Body of pancreas (tissue), 4 donors: ENCODE data around the gene GRID2. TPM values are rescaled to one million over a fixed set of nuclear protein-coding genes. Genes with fewer than 3 reads are reported as not detected.

Source experiments
- ATAC-seq: fragments of 150-250 bp; one replicate; pipeline ENCODE4 v1.9.1; 2016
- DNase-seq, 4 donors: peaks; one replicate each; pipeline ENCODE4 v3.0.0-alpha.2; 2019
- H3K27ac ChIP-seq, 4 donors: fragments of 200-600 bp; sonication (generic); 1 replicate in 3 of 4; 2 replicates in 1 of 4; pipeline versions ENCODE4 v1.5.1 to v1.6.1; 2016 to 2019; ENCODE audit warnings: mild to moderate bottlenecking in 1 of 4, mixed read lengths in 1 of 4, moderate library complexity in 1 of 4
- H3K27me3 ChIP-seq, 2 donors: fragments of 200-600 bp; sonication (generic); one replicate each; pipeline ENCODE4 v1.6.0; 2016; ENCODE audit warnings: mild to moderate bottlenecking in 1 of 2
- H3K36me3 ChIP-seq, 2 donors: fragments of 200-600 bp; sonication (generic); replicated peaks in 1 of 2; 2 replicates each; pipeline ENCODE4 v1.5.1; 2016; ENCODE audit warnings: low read depth in 2 of 2; ENCODE audit not compliant: insufficient read depth in 1 of 2
- H3K4me1 ChIP-seq: fragments of 200-600 bp; sonication (generic); one replicate; pipeline ENCODE4 v1.6.0; 2016
- H3K4me3 ChIP-seq, 2 donors: fragments of 200-600 bp; sonication (generic); 1 replicate in 1 of 2; 2 replicates in 1 of 2; pipeline ENCODE4 v1.5.1; 2016 to 2019
- H3K9me3 ChIP-seq, 3 donors: fragments of 200-600 bp; sonication (generic); 1 replicate in 2 of 3; 2 replicates in 1 of 3; pipeline ENCODE4 v1.5.1; 2016
- CTCF ChIP-seq, 7 experiments: fragments of 450-650 bp in 4 of 7; fragments of 200-600 bp in 3 of 7; sonication (generic) in 3 of 7; IDR thresholded peaks; one replicate each; pipeline ENCODE4 v1.5.1; 2016 to 2019; ENCODE audit warnings: antibody characterized with exemption in 7 of 7
- POLR2A ChIP-seq, 3 donors: fragments of 450-650 bp; IDR thresholded peaks; one replicate each; pipeline ENCODE4 v1.6.1; 2016; ENCODE audit warnings: antibody characterized with exemption in 3 of 3, mild to moderate bottlenecking in 2 of 3
- WGBS, 2 donors: methylation state at CpG; one replicate each; pipeline ENCODE4 v1.1.5; 2017; 5-methylcytosine and 5-hydroxymethylcytosine counted together
- intact Hi-C: fragments of 100-400 bp; cut with DNase I; formaldehyde crosslinking; loops from one replicate; pipeline ENCODE4 v1.15.1; 2023
- total RNA-seq, 2 donors: library from RNA; depleted of rRNA; stranded (reverse); fragments of >200 nt; gene quantifications; one replicate each; pipeline ENCODE4 v1.1.0, GENCODE V29; 2016

The GRID2 gene
- total RNA-seq, 2 donors from 2014 or later = not detected

DNA sequence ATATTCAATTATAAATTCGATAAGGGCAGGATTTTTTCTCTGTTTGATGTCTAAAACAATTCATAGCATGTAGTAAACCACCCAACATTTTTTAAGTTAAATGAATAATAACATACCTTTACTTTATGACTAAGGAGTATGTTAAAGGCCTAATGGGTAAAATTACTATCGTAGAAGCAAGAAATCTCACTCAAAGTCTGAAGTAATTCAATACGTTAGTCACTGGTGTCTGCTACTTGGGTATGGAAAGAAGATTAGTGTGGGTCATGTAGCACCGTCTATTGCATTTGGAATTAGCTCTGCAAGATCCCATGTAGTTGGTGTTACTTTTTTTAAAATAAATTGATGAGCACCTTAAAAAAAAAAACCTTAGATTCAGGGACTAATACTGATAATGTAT, 374.5 kb downstream of the GRID2 start:
- intact Hi-C loops = no loop called here
- Histone ChIP-seq H3K36me3 (no peaks in the 10 kb centered on the region), H3K4me3 (no peak overlapping the region), H3K4me1 (no peaks in the 10 kb centered on the region), H3K27me3 (no peaks in the 10 kb centered on the region), H3K27ac (no peak overlapping the region), H3K9me3 (no peaks in the 10 kb centered on the region)
- DNase-seq = no peak
- TF ChIP-seq POLR2A (IDR thresholded peaks at IDR 0.05) (no peak), CTCF (IDR thresholded peaks at IDR 0.05) (no peak)
- 77 to 80% methylated on average over 4 of the region's 4 CpGs for WGBS, 2 donors
- no peak for ATAC-seq

DNA sequence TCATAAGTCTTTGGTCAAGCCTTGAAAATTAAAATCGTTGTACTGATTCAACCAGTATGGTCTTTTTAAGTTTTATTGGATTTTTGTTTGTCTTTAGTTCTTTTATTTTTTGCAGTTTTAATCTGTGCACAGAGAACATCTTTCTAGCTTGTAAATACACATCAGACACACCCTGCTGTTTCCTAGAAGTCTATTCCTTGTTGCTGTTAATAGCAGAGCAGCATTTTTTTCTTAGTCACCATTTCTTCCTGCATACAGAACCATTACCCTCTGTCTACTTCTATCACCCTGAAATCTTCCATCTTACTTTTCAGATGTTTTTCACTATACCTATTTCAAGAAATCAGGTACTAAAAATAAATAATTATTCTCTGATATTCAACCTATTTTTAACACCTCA, 375.4 kb downstream of the GRID2 start:
- H3K4me3 ChIP-seq = no peak overlapping the region
- no peaks in the 10 kb centered on the region for H3K9me3 ChIP-seq
- no peak for DNase-seq
- H3K36me3 ChIP-seq = no peaks in the 10 kb centered on the region
- H3K4me1 ChIP-seq = no peaks in the 10 kb centered on the region
- intact Hi-C loops = no loop called here
- no peak for ATAC-seq
- no peak overlapping the region for H3K27ac ChIP-seq
- 35 to 52% methylated on average over 1 of the region's 1 CpG for WGBS, 2 donors
- no peaks in the 10 kb centered on the region for H3K27me3 ChIP-seq
- no peak for TF ChIP-seq POLR2A (IDR thresholded peaks at IDR 0.05)
- TF ChIP-seq CTCF (IDR thresholded peaks at IDR 0.05) = no peak

- no peak for DNase-seq
- Histone ChIP-seq H3K9me3 (no peaks in the 10 kb centered on the region), H3K4me3 (no peak overlapping the region), H3K27ac (no peak overlapping the region), H3K36me3 (no peaks in the 10 kb centered on the region), H3K4me1 (no peaks in the 10 kb centered on the region), H3K27me3 (no peaks in the 10 kb centered on the region)
- TF ChIP-seq CTCF (IDR thresholded peaks at IDR 0.05) (no peak), POLR2A (IDR thresholded peaks at IDR 0.05) (no peak)
- intact Hi-C loops = no loop called here
- ATAC-seq = no peak
- WGBS, 2 donors = 81 to 86% methylated on average over 3 of the region's 3 CpGs
These were observed 410.9 kb downstream of the GRID2 start for GRCh38 chr4:92714640-92715039.

DNA sequence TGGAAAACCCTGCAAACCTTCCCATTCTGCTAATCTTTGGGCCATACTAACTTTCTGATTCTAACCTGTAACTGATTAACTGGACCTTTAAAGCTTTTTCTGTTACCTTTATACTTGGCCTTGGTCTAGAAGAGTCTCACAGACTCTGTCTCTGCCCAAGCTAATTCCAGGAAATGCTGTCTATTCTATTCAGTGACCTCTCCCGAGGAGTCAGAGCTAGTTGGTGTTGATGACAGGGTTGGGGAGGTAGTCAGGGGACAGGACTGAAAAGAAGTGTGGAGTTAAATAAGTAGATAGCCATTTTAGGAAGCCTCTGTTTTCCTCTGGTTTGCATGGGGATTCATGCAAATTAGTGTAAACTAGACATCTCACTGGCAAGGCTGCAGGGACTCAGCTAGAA, 429.5 kb downstream of the GRID2 start:
- H3K4me3 ChIP-seq = no peak overlapping the region
- ATAC-seq = no peak

More for the DNA sequence above, 429.5 kb downstream of the GRID2 start:
- Histone ChIP-seq H3K27ac (no peak overlapping the region), H3K36me3 (no peaks in the 10 kb centered on the region), H3K4me1 (no peaks in the 10 kb centered on the region), H3K9me3 (no peaks in the 10 kb centered on the region), H3K27me3 (no peaks in the 10 kb centered on the region)
- TF ChIP-seq POLR2A (IDR thresholded peaks at IDR 0.05) (no peak), CTCF (IDR thresholded peaks at IDR 0.05) (no peak)
- 38 to 44% methylated on average over 1 of the region's 1 CpG for WGBS, 2 donors
- DNase-seq = no peak
- intact Hi-C loops = no loop called here
